PC-3 (cell line): ENCODE measurements around the gene RECQL5. TPM values are rescaled to one million over a fixed set of nuclear protein-coding genes. Genes with fewer than 3 reads are reported as not detected.

ENCODE experiments used
- ATAC-seq: fragments of 200-7000 bp; cut with Tn5 transposase; 2 replicates; pipeline ENCODE4 v1.9.1; 2020; ENCODE audit warnings: mild to moderate bottlenecking, moderate library complexity
- BruUV-seq: library from RNA; stranded (reverse); fragments of 400-500 nt; replicated peaks from 2 replicates; lab custom pipeline; 2021; lab: Mats Ljungman, UMichigan
- CTCF ChIA-PET: fragments of 300-600 bp; sonication (Branson Sonifier 250); formaldehyde crosslinking; loops from one replicate; lab custom pipeline; 2022; ENCODE audit warnings: antibody characterized with exemption; lab: Charles Lee
- POLR2A ChIA-PET: fragments of 300-600 bp; sonication (Branson Sonifier 250); formaldehyde crosslinking; loops from one replicate; lab custom pipeline; 2022; ENCODE audit warnings: antibody characterized with exemption; ENCODE audit not compliant: unreplicated experiment; lab: Charles Lee
- DNase-seq: peaks from one replicate; pipeline ENCODE4 v3.0.0-alpha.2; 2015
- H2AFZ ChIP-seq: fragments of 300-600 bp; sonication (generic); 2 replicates; pipeline ENCODE4 v1.6.0; 2016; ENCODE audit warnings: antibody characterized with exemption, low read length
- H3F3A ChIP-seq: fragments of 300-600 bp; sonication (generic); one replicate; pipeline ENCODE4 v1.6.0; 2017; ENCODE audit warnings: antibody characterized with exemption, low read length, control low read depth, mild to moderate bottlenecking; ENCODE audit not compliant: unreplicated experiment
- H3K27ac ChIP-seq: fragments of 300-600 bp; sonication (generic); 2 replicates; pipeline ENCODE4 v1.5.1; 2016; ENCODE audit warnings: mild to moderate bottlenecking, low read length
- H3K27me3 ChIP-seq: fragments of 300-600 bp; sonication (generic); 2 replicates; pipeline ENCODE4 v1.6.1; 2016; ENCODE audit warnings: low read length, mixed read lengths
- H3K36me3 ChIP-seq: fragments of 300-600 bp; sonication (generic); 2 replicates; pipeline ENCODE4 v1.6.1; 2016; ENCODE audit warnings: low read depth, mixed run types, low read length, mixed read lengths
- H3K4me1 ChIP-seq: fragments of 300-600 bp; sonication (generic); 2 replicates; pipeline ENCODE4 v1.5.1; 2016; ENCODE audit warnings: low read length; ENCODE audit not compliant: insufficient read depth
- H3K4me2 ChIP-seq: fragments of 300-600 bp; sonication (generic); 2 replicates; pipeline ENCODE4 v1.6.0; 2016; ENCODE audit warnings: low read length
- H3K4me3 ChIP-seq: fragments of 300-600 bp; sonication (generic); 2 replicates; pipeline ENCODE4 v1.5.1; 2016; ENCODE audit warnings: mild to moderate bottlenecking, low read length, mixed read lengths
- H3K79me2 ChIP-seq: fragments of 300-600 bp; sonication (generic); 2 replicates; pipeline ENCODE4 v1.6.1; 2017; ENCODE audit warnings: low read length, mixed read lengths
- H3K9ac ChIP-seq: fragments of 300-600 bp; sonication (generic); 2 replicates; pipeline ENCODE4 v1.6.0; 2016; ENCODE audit warnings: mild to moderate bottlenecking, low read length
- H3K9me2 ChIP-seq: fragments of 300-600 bp; sonication (generic); replicated peaks from 2 replicates; pipeline ENCODE4 v1.6.1; 2016; ENCODE audit warnings: mixed run types, low read length, mixed read lengths
- H3K9me3 ChIP-seq: fragments of 300-600 bp; sonication (generic); 2 replicates; pipeline ENCODE4 v1.6.1; 2016; ENCODE audit warnings: low read length, mixed read lengths
- H4K20me1 ChIP-seq: fragments of 300-600 bp; sonication (generic); 2 replicates; pipeline ENCODE4 v1.6.1; 2016; ENCODE audit warnings: low read length, mixed read lengths
- EZH2 ChIP-seq: fragments of 300-600 bp; sonication (generic); IDR thresholded peaks from one replicate; pipeline ENCODE4 v1.6.1; 2017; ENCODE audit warnings: antibody characterized with exemption, mild to moderate bottlenecking, low read length; ENCODE audit not compliant: unreplicated experiment
- EZH2phosphoT487 ChIP-seq: fragments of 300-600 bp; sonication (generic); IDR thresholded peaks from 2 replicates; pipeline ENCODE4 v1.6.1; 2018; ENCODE audit warnings: mild to moderate bottlenecking, antibody characterized with exemption, low read length, borderline replicate concordance
- intact Hi-C: fragments of 100-400 bp; cut with micrococcal nuclease; formaldehyde crosslinking; loops from 2 replicates; pipeline ENCODE4 v1.9.0; 2023
- total RNA-seq: library from RNA; depleted of rRNA; stranded (reverse); fragments of >200 nt; gene quantifications from 2 replicates; pipeline ENCODE4 v1.2.3, GENCODE V29; 2014
- TF ChIP-seq, protein P1 (sequence below): fragments of 300-600 bp; sonication (generic); conservative IDR thresholded peaks from 2 replicates; pipeline ENCODE4 v1.5.1; 2017; ENCODE audit warnings: antibody characterized with exemption, low read depth, mild to moderate bottlenecking, low read length

Gene RECQL5
- total RNA-seq, 1 experiment from 2014 or later: 54.2 TPM

- CTCF ChIA-PET: interaction anchor here (0.7 kb wide), 1 partner anchor 11 kb away, joined by 3 read pairs; no protein-coding TSS in a partner anchor
- Histone ChIP-seq H3K9me2 (no peaks in the 10 kb centered on the region), H3F3A (no peaks in the 10 kb centered on the region), H3K4me3 (no peak overlapping the region), H3K4me2 (no peak overlapping the region), H3K9me3 (no peaks in the 10 kb centered on the region), H2AFZ (no peak overlapping the region), H3K4me1 (peaks cover 12% of the 10 kb centered on the region), H4K20me1 (no peaks in the 10 kb centered on the region), H3K9ac (no peak overlapping the region), H3K79me2 (no peaks in the 10 kb centered on the region), H3K27me3 (no peaks in the 10 kb centered on the region), H3K27ac (no peak overlapping the region), H3K36me3 (no peaks in the 10 kb centered on the region)
- intact Hi-C loops: no loop called here
- no peak for TF ChIP-seq EZH2
- TF ChIP-seq, protein P1, sequence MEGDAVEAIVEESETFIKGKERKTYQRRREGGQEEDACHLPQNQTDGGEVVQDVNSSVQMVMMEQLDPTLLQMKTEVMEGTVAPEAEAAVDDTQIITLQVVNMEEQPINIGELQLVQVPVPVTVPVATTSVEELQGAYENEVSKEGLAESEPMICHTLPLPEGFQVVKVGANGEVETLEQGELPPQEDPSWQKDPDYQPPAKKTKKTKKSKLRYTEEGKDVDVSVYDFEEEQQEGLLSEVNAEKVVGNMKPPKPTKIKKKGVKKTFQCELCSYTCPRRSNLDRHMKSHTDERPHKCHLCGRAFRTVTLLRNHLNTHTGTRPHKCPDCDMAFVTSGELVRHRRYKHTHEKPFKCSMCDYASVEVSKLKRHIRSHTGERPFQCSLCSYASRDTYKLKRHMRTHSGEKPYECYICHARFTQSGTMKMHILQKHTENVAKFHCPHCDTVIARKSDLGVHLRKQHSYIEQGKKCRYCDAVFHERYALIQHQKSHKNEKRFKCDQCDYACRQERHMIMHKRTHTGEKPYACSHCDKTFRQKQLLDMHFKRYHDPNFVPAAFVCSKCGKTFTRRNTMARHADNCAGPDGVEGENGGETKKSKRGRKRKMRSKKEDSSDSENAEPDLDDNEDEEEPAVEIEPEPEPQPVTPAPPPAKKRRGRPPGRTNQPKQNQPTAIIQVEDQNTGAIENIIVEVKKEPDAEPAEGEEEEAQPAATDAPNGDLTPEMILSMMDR: no peak
- no peak for TF ChIP-seq EZH2phosphoT487
- no peak for DNase-seq
- POLR2A ChIA-PET: no interaction called here
- BruUV-seq: no TSS peak
- ATAC-seq: no peak
Observed at GRCh38 chr17:75614556-75615270, 52.2 kb downstream of the RECQL5 start.

GRCh38 chr17:75614006-75614405 is 52.9 kb downstream of the RECQL5 start:
- H2AFZ ChIP-seq: no peak overlapping the region
- H3K4me3 ChIP-seq: no peak overlapping the region
- no peak overlapping the region for H3K4me2 ChIP-seq
- ChIA-PET POLR2A (no interaction called here), CTCF (no interaction called here)
- DNase-seq (no peak), ATAC-seq (no peak)
- TF ChIP-seq, protein P1: peak; percentile 42
- no peak for TF ChIP-seq EZH2
- no peak overlapping the region for H3K9ac ChIP-seq
- no peaks in the 10 kb centered on the region for H3F3A ChIP-seq
- no peaks in the 10 kb centered on the region for H3K79me2 ChIP-seq
- no peaks in the 10 kb centered on the region for H3K9me3 ChIP-seq
- H4K20me1 ChIP-seq: no peaks in the 10 kb centered on the region
- BruUV-seq: no TSS peak
- intact Hi-C loops: no loop called here
- H3K27ac ChIP-seq: no peak overlapping the region
- H3K36me3 ChIP-seq: no peaks in the 10 kb centered on the region
- H3K27me3 ChIP-seq: no peaks in the 10 kb centered on the region
- peaks cover 12% of the 10 kb centered on the region for H3K4me1 ChIP-seq
- no peaks in the 10 kb centered on the region for H3K9me2 ChIP-seq

- no peak overlapping the region for H3K9ac ChIP-seq
- no peaks in the 10 kb centered on the region for H3F3A ChIP-seq
- no peak for ATAC-seq
- H3K4me2 ChIP-seq: no peak overlapping the region
- H3K27me3 ChIP-seq: no peaks in the 10 kb centered on the region
- H4K20me1 ChIP-seq: no peaks in the 10 kb centered on the region
- H3K4me3 ChIP-seq: no peak overlapping the region
- TF ChIP-seq EZH2phosphoT487: no peak
- TF ChIP-seq, protein P1: no peak
- TF ChIP-seq EZH2: no peak
- DNase-seq: no peak
- peaks cover 12% of the 10 kb centered on the region for H3K4me1 ChIP-seq
- POLR2A ChIA-PET: no interaction called here
- no peaks in the 10 kb centered on the region for H3K36me3 ChIP-seq
- no peak overlapping the region for H3K27ac ChIP-seq
- H3K9me2 ChIP-seq: no peaks in the 10 kb centered on the region
- intact Hi-C loops: no loop called here
- BruUV-seq: no TSS peak
- H3K79me2 ChIP-seq: no peaks in the 10 kb centered on the region
- no peak overlapping the region for H2AFZ ChIP-seq
- no peaks in the 10 kb centered on the region for H3K9me3 ChIP-seq
- CTCF ChIA-PET: no interaction called here
Observed at GRCh38 chr17:75612906-75613626, 53.9 kb downstream of the RECQL5 start.
